MCF 10A (cell line): ENCODE measurements around the gene PCCB. TPM values are rescaled to one million over a fixed set of nuclear protein-coding genes. Genes with fewer than 3 reads are reported as not detected.
A peak's percentile ranks its signal among the peaks of the same experiment; 100 is the strongest.

Experiments used
- BruUV-seq: library from RNA; stranded (reverse); fragments of 400-500 nt; replicated peaks from 2 replicates; lab custom pipeline; 2021; lab: Mats Ljungman, UMichigan
- CTCF ChIA-PET: fragments of 300-600 bp; sonication (Branson Sonifier 250); formaldehyde crosslinking; extraction: SDS; loops from one replicate; lab custom pipeline; 2021; ENCODE audit warnings: antibody characterized with exemption, inconsistent platforms; lab: Yijun Ruan, JAX
- POLR2A ChIA-PET: fragments of 300-600, 350-650 bp; sonication (Branson Sonifier 250); formaldehyde crosslinking; extraction: SDS; loops from one replicate; lab custom pipeline; 2020; ENCODE audit warnings: antibody characterized with exemption, inconsistent platforms; lab: Yijun Ruan, JAX
- DNase-seq: peaks from one replicate; pipeline ENCODE4 v3.0.0-alpha.2; 2018; ENCODE audit not compliant: unreplicated experiment
- H3K27ac Mint-ChIP-seq: one replicate; pipeline ENCODE4 v1.8.0; 2022; ENCODE audit warnings: mild to moderate bottlenecking, low read depth, mixed read lengths; ENCODE audit not compliant: unreplicated experiment
- H3K27me3 Mint-ChIP-seq: one replicate; pipeline ENCODE4 v1.8.0; 2022; ENCODE audit warnings: mixed read lengths; ENCODE audit not compliant: insufficient read depth, unreplicated experiment
- H3K36me3 Mint-ChIP-seq: one replicate; pipeline ENCODE4 v1.8.0; 2022; ENCODE audit warnings: mild to moderate bottlenecking, moderate library complexity, mixed read lengths; ENCODE audit not compliant: insufficient read depth, unreplicated experiment
- H3K4me1 Mint-ChIP-seq: one replicate; pipeline ENCODE4 v1.8.0; 2022; ENCODE audit warnings: mixed read lengths; ENCODE audit not compliant: insufficient read depth, unreplicated experiment
- H3K4me3 Mint-ChIP-seq: one replicate; pipeline ENCODE4 v1.8.0; 2022; ENCODE audit warnings: mild to moderate bottlenecking, moderate library complexity, mixed read lengths; ENCODE audit not compliant: unreplicated experiment
- H3K9me3 Mint-ChIP-seq: one replicate; pipeline ENCODE4 v1.8.0; 2022; ENCODE audit warnings: mixed read lengths; ENCODE audit not compliant: unreplicated experiment
- intact Hi-C: fragments of 100-400 bp; cut with micrococcal nuclease; formaldehyde crosslinking; loops from 2 replicates; pipeline ENCODE4 v1.14.1; 2022
- total RNA-seq: library from RNA; stranded (reverse); gene quantifications from 2 replicates; pipeline ENCODE4 v1.2.3, GENCODE V29; 2022
- TF ChIP-seq, protein P1 (sequence below): fragments of 200-600 bp; IDR thresholded peaks from one replicate; pipeline ENCODE4 v1.8.0; 2022; ENCODE audit warnings: antibody characterized with exemption, mild to moderate bottlenecking; ENCODE audit not compliant: unreplicated experiment

The PCCB gene
- total RNA-seq, 1 experiment from 2014 or later, result 51.7 TPM

DNA sequence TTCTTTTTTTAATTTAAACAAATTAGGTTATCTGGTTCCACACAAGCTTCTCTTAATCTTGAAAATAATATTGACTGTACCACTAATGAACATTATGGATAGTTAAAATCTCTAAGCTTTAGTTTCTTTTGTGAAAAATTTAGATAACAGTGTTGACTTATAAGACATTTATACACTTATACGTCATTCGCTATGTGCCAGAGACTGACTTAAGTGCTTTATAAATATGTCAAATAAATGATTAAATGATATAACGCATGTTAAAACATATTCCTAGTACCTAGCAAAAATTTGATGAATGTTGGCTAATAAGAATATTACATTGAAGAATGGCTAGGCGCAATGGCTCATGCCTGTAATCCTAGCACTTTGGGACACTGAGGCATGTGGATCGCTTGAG, 96.3 kb downstream of the PCCB start:
- ChIA-PET POLR2A (interaction anchor here (1.2 kb wide), 1 partner anchor 9 kb away, joined by 5 read pairs; no protein-coding TSS in a partner anchor), CTCF (interaction anchor here (0.6 kb wide), 2 partner anchors 238 to 247 kb away, joined by 3 to 6 read pairs; no protein-coding TSS in a partner anchor)
- no peak for DNase-seq
- TF ChIP-seq, protein P1, sequence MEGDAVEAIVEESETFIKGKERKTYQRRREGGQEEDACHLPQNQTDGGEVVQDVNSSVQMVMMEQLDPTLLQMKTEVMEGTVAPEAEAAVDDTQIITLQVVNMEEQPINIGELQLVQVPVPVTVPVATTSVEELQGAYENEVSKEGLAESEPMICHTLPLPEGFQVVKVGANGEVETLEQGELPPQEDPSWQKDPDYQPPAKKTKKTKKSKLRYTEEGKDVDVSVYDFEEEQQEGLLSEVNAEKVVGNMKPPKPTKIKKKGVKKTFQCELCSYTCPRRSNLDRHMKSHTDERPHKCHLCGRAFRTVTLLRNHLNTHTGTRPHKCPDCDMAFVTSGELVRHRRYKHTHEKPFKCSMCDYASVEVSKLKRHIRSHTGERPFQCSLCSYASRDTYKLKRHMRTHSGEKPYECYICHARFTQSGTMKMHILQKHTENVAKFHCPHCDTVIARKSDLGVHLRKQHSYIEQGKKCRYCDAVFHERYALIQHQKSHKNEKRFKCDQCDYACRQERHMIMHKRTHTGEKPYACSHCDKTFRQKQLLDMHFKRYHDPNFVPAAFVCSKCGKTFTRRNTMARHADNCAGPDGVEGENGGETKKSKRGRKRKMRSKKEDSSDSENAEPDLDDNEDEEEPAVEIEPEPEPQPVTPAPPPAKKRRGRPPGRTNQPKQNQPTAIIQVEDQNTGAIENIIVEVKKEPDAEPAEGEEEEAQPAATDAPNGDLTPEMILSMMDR, result no peak
- Mint-ChIP-seq H3K4me1 (peaks cover 16% of the 10 kb centered on the region), H3K36me3 (peaks cover 48% of the 10 kb centered on the region), H3K9me3 (no peaks in the 10 kb centered on the region), H3K27me3 (no peaks in the 10 kb centered on the region), H3K4me3 (no peak overlapping the region), H3K27ac (no peak overlapping the region)
- no TSS peak for BruUV-seq
- intact Hi-C loops, result no loop called here

DNA sequence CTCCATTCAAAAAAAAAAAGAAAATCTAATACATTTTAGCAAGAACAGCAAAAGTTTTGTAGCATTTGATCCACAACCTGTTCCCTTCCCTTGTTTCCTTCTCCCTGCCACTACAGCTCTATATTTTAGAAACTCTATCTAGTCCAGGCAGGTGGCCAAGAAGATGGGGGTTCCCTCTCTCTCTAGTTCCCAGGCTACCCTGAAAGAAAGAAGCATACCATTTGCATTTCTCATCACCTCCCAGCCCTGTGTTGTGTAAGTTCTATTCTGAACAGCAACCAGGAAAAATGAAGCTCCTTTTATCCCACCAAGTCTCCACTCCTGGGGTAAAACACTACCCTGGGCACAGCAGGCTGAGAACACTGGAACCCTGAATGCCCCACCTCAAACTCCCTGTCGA, 100.0 kb downstream of the PCCB start:
- H3K4me1 Mint-ChIP-seq, result peaks cover 15% of the 10 kb centered on the region
- no peaks in the 10 kb centered on the region for H3K27me3 Mint-ChIP-seq
- TF ChIP-seq, protein P1, result no peak
- H3K27ac Mint-ChIP-seq, result peak overlapping the region; percentile 42
- DNase-seq, result peak; percentile 90
- no peak overlapping the region for H3K4me3 Mint-ChIP-seq
- no peaks in the 10 kb centered on the region for H3K9me3 Mint-ChIP-seq
- no TSS peak for BruUV-seq
- intact Hi-C loops, result no loop called here
- ChIA-PET POLR2A (interaction anchor here (0.6 to 1.8 kb wide), 5 partner anchors 16 to 1655 kb away, joined by 3 to 7 read pairs (median 3); partner anchors contain the start of gene MSL2), CTCF (interaction anchor here (0.5 to 1.8 kb wide), 7 partner anchors 16 to 1983 kb away, joined by 3 to 6 read pairs (median 3); no protein-coding TSS in a partner anchor)
- H3K36me3 Mint-ChIP-seq, result peaks cover 30% of the 10 kb centered on the region

DNA sequence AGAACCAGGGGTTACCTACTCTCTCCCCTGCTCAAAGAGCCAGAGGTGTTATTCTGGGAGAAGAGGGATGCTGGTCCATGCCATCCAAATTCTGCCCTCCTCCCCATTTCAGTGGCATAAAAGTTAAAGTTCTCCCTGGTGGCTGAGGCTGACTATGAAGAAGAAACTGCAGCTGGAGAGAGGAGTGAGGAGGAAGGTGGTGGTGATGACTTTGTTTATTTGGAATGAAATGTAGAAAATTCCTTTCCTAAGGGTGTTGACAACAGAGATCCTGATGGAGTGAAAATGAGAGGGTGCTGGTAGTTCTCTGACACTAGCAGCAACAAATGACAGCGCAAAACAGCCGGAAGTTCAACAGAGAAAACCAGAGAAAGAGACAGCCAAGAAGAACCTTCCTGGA, 100.4 kb downstream of the PCCB start:
- TF ChIP-seq, protein P1, result no peak
- Mint-ChIP-seq H3K9me3 (no peaks in the 10 kb centered on the region), H3K36me3 (peaks cover 28% of the 10 kb centered on the region), H3K27me3 (no peaks in the 10 kb centered on the region), H3K4me3 (no peak overlapping the region), H3K4me1 (peaks cover 15% of the 10 kb centered on the region), H3K27ac (peak overlapping the region; percentile 42)
- intact Hi-C loops, result no loop called here
- BruUV-seq, result no TSS peak
- DNase-seq, result no peak
- POLR2A ChIA-PET, result interaction anchor here (0.6 to 1.8 kb wide), 5 partner anchors 16 to 1655 kb away, joined by 3 to 7 read pairs (median 3); partner anchors contain the start of gene MSL2
- CTCF ChIA-PET, result interaction anchor here (0.5 to 2.5 kb wide), 10 partner anchors 15 to 1983 kb away, joined by 3 to 11 read pairs (median 6); partner anchors contain the start of gene STAG1

DNA sequence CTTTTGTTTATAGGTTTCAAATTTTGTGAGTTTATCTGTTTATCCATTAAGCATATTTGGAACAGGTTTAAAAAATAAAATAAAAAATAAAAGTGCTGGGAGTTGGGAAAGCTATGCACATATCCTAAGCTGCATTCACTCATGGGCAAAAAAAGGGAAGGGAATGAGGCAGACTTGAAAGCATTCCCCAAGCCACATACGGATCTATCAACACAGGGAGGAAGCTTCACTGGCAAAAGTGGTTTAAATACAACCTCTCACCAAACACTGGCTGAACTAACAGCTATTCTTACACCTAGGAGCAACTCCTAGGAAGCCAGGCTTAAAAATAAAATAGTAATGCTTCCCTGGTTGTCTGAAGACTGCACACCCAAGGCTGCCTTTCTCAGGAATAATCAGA, 101.2 kb downstream of the PCCB start:
- Mint-ChIP-seq H3K36me3 (peaks cover 29% of the 10 kb centered on the region), H3K27me3 (no peaks in the 10 kb centered on the region), H3K9me3 (no peaks in the 10 kb centered on the region), H3K27ac (no peak overlapping the region), H3K4me1 (peaks cover 15% of the 10 kb centered on the region), H3K4me3 (no peak overlapping the region)
- CTCF ChIA-PET, result interaction anchor here (0.6 to 2.5 kb wide), 10 partner anchors 10 to 401 kb away, joined by 3 to 11 read pairs (median 5); partner anchors contain the start of gene STAG1
- POLR2A ChIA-PET, result interaction anchor here (0.6 to 1.8 kb wide), 5 partner anchors 9 to 401 kb away, joined by 3 to 7 read pairs (median 5); partner anchors contain the start of gene STAG1
- no TSS peak for BruUV-seq
- TF ChIP-seq, protein P1, result no peak
- DNase-seq, result no peak
- intact Hi-C loops, result no loop called here
